Measurements from ENCODE around the gene PRRT4.

PRRT4 gene

GRCh38 chr7:128370491-128370890 lies 9.0 kb upstream of the PRRT4 start:
- no peak for DNase-seq

DNA sequence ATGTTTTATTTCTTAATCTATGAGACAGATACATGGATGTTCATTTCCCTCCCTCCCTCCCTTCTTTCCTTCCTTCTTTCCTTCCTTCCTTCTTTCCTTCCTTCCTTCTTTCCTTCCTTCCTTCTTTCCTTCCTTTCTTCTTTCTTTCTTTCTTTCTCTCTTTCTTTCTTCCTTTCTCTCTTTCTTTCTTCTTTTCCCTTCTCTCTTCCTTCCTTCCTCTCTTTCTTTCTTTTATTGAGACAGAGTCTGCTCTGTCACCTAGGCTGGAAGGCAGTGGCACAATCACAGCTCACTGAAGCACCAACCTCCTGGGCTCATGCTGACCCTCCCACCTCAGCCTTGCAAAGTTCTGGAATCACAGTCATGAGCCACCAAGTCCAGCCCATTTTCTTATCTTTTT lies 5.5 kb upstream of the PRRT4 start:
- no peak for DNase-seq

- no peak for DNase-seq
Observed at GRCh38 chr7:128366300-128366699, 4.8 kb upstream of the PRRT4 start.

DNA sequence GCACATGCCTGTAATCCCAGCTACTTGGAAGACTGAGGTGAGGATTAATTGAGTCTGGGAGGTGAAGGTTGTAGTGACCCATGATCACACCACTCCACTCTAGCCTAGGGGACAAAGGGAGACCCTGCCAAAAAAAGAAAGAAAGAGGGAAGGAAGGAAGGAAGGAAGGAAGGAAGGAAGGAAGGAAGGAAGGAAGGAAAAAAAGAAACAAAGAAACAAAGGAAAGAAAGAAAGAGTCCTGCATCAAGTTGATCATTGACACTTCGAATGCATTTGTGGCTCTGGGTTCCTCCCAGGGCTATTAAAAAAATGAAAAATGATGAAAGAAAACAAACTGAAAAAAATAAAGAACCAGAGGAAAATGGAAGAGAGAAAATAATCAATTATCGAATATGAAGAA lies 3.9 kb upstream of the PRRT4 start:
- DNase-seq = no peak

DNA sequence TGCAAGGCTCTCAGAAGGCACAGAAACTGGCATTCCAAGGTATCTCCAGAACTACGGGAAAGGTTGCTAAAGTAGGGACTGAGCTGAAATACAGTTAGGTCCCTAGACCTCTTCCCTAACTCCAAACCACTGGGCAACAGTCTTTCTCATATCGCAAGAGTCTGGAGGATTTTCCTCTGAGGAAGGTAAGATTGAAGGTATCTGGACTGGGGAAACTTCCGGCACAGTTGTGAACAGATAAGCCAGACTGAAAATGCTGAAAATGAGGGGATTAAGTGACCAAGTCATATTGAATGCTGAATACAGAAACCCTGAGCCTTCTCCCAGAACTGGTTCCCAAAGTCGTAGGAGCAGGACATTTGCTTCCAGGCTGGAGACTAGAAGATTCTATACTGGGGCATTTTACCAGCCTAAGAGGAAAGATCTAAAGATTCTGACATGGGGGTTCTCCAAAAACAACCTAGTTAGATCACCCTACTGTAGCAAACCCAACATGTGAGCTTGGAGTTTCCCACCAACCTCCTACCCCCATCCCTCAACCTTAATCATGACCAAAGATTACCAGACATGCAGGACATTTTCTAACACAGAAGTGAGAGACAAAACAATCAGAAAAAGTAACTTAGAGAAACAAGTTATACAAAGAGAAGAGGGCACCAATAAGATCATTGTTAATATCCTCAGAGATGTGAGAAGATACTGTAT lies 2.8 kb upstream of the PRRT4 start:
- no peak for DNase-seq

DNA sequence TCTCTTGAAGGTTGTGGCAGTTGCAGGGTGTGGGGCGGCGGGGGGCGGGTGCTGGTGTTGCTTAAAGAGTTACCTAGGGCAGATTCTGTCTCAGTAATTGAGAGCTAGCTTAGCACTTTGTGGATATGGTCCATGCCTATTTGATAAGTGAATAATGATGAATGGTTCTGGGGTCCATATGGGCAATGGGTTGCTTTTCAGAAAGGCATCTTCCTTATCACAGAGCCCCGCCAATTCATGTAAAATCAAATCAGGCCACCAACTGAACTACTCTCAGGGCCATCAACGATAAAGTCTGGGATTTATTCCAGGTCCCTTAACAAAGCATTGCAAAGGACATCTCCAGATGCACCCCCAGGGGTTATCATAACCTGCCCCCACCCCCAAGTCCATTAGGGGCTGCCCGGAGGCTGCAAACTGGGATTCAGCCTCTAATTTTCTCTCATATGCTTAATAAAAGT lies 1.8 kb upstream of the PRRT4 start:
- no peak for DNase-seq

DNA sequence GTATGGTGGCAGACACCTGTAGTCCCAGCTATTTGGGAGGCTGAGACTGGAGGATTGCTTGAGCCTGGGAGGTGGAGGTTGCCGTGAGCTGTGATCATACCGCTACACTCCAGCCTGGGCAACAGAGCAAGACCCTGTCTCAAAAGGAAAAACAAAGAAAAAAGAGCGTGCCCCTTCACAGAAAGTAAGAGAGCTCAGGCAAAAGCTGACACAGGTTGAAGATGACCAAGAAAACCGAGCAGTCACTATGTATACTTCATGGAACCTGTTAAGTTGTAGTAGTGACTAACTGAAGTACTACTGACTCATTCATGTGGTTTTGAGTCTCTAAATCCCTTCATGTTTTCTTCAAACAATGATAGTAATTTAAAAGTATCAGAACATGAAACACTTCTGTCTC lies 1.2 kb upstream of the PRRT4 start:
- peak; percentile 41 for DNase-seq

DNA sequence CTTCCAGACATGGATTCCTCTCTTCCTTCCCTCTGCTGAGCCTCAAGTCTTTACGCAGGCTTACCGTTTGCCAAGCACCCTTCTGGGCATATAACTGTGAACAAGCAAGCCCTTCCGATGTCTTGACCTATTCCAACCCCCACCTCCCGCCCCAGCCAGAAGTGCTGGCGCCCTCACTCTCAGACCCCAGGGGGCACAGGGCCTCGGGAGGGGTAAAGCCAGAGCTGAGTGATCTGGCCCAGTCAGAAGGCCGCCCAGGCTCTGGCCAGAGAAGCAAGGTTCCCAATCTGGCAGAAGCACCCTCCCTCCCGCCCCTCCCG lies 1.2 kb downstream of the PRRT4 start:
- no peak for DNase-seq

DNA sequence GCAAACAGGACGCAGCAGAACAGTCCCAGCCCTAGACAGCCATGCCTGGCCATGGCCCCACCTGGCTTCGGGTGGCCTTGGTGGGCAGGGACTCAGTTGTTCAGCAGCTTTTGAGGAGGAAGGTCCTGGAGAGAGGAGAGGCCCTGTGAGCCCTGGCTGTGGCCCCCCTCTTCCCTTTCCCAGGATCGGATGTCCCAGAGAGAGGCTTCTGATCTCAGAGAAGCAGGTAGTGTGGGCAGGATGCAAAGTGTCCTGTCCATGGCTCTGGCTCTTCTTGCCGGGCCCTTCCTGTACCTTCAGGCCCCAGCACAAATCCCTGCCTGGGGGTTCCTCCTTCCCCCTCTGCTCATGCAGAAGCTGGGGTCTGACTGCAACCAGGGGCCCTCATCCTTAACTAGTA lies 1.6 kb downstream of the PRRT4 start:
- no peak for DNase-seq

GRCh38 chr7:128359336-128359735 lies 2.2 kb downstream of the PRRT4 start:
- no peak for DNase-seq

DNA sequence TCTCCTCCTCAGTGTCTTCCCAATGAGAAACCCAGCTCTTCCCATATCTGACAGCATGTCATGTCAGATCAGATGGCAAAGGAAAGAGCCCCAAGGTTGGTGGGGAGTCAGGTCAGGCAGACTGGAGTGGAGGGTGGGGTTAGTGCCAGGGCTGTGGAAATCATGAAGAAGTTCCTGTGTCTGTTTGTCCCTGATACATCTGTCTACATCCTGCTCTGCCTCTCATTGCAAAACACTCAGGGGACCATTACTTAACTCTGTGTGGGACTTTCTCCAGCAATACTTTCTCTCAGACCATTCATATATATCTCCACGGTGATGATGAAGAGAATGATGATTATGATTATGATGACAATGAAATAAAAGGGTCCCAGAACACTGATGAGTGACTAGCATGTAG lies 3.3 kb downstream of the PRRT4 start:
- no peak for DNase-seq

DNA sequence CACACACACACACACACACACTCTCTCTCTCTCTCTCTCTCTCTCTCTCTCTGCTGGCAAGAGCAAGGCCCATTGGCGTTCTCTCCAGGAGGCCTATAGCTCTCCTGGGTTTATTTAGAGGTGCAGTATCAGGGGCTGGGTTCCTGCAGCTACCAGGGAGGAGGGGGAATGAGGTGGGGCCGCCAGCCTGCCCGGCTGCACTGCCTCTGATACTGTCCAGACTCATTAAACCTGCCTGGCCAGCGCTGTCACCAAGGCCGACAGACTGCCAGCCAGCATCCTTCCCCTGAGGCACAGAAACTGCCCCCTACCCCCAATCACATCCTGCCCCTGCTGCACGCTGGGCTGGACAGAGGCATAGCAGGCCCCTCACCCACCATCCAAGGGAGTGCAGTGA lies 4.3 kb downstream of the PRRT4 start:
- no peak for DNase-seq

DNA sequence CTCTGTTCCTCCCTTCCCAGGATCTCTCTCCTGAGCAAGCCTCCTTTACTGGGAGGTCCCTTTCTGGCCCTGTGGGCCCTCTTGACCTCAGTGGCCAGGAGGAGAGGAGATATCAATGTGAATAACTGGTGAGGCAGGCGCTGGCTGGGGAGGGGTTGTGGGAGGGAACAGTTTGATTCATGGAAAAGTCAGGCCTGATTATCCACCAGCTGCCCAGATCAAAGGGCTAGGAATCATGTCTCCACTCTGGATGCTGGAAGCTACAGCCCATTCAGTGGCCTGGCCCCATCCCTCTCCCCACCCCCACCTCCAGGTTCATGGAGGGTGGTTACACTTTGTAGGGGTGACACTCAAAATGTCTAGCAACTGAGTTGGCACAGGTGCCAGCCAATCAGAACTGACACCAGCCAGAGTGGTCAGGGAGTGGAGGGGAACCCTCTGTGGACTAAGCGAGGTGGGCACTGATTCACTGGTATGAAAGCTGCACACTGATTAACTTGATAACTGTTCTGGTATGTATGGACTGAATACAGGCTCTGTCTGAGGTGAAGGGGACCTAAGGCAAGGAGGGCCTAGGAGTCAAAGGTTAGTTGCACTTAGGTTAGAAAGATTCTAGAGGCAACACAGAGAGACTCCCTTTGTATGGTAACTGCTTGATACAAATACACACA lies 4.8 kb downstream of the PRRT4 start:
- no peak for DNase-seq

- DNase-seq = no peak
Observed at GRCh38 chr7:128353610-128354009, 7.9 kb downstream of the PRRT4 start.

GRCh38 chr7:128353189-128353588 lies 8.3 kb downstream of the PRRT4 start:
- no peak for DNase-seq

GRCh38 chr7:128352636-128353035 lies 8.9 kb downstream of the PRRT4 start:
- no peak for DNase-seq

DNA sequence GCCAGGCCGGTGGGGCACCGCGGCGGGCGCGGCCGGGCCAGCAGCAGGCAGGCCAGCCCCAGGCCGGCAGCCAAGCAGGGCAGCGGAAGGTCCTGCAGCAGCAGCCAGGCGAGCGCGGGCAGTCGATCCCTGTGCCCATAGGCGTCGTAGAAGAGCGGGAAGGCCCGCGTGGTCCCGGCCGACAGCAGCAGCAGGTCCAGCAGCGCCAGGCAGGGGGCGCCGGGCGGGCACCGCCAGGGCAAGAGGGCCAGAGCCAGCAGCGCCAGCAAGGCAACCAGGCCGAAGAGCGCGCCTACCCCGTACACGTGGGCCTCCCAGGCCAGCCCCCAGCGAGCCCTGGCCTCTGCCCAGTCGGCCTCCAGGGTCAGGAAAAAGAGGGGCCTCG lies 9.3 kb downstream of the PRRT4 start:
- DNase-seq = peak; percentile 25

DNA sequence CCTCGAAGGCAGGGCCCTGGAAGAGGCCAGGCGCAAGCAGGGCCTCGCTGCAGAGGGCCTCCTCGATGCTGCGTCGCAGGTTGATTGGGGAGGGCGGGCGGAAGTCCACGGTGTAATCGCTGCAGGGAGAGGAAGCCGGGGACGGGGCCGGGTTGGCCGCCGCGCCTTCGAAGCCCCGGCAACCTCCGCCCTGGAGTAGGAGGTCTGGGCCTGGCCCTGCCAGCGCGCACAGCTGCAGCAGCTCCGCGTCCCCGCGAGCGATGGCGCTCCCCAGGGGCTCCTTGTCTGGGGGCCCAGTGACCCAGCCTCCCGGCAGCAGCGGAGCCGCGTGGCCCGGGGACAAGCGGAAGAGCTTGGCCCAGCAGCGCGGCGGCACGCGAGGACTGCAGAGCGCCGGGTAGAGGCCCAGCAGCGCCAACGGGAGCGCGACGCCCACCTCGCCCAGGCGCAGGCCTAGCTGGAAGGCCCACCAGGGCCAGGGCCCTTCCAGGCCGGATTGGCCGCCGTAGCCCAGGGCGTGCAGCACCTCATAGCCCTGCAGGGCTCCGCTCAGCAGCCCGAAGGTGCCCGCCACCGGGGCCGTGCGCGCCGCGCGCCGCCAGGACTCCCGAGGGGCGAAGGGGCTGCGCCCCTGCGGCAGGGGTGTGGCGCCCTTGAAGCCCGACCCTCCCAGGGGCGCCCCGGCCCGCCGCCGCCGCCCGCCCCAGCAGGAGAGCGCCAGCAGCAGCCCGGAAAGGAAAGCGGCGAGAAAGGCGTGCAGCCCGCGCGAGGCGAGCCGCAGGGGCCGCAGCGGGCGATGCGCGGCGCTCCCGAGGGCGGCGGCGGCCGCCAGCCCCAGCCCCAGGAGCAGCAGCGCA lies 10.0 kb downstream of the PRRT4 start:
- DNase-seq = no peak

GRCh38 chr7:128350708-128351295 lies 10.7 kb downstream of the PRRT4 start:
- DNase-seq = no peak

DNA sequence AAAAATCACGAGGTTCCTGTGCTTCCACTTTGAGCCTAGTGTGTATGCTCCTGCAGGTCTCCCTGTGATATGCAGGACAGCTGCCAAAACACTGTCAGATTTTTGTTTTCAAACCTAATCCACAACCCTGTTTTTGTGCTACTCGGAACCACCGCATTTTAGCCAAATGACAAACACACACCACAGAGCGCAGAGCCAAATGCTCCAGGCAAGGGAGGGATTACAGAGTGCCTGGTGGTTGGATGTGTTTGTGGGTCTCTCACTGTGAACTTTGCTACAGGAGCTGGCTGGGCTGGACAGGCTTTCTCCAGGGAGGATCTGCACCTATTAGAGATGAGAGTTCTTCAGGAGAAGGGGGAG lies 12.0 kb downstream of the PRRT4 start:
- DNase-seq = no peak

DNA sequence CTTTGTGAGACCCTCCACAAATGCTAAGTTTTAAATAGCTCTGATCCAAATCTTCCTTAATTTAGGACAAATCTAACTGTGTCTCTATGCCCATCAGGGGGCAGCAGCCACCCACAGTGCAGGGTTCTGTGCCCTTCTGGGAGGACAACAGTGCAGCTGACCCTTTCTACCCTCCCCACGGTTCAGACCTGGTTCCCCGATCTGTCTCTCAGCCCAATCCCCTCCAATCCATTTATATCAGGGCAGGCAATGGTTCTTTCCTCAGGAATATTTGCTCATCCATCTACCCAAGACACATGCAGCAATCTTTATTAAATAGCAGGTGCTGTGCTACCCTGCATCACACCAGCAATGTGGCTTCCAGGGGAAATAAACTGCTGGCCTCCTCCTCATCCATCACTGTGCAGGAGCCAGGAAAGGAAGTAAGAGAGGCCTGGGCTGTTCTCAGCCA lies 13.8 kb downstream of the PRRT4 start:
- DNase-seq = peak; percentile 53

DNA sequence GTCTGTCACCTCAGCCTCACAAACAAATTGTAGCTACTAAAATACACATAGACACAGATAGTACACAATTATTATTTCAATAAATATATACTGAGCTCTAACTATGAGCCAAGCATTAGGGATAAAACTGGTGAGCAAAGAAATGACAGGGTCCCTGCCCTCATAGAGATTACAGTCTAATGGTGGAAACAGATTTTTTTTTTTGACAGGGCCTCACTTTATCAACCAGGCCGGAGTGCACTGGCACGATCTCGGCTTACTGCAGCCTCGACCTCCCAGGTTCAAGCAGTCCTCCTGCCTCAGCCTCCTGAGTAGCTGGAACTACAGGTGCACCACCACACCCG lies 17.1 kb downstream of the PRRT4 start:
- DNase-seq = no peak

GRCh38 chr7:128343554-128344430 lies 17.7 kb downstream of the PRRT4 start, which contains the start of gene RBM28:
TSS of gene RBM28 (minus strand) at chr7:128343908. CDS start at chr7:128343793, 115 bp downstream.
- peak; percentile 91 for DNase-seq
